Caco-2 (cell line): Measurements from ENCODE around the gene INS. TPM values are rescaled to one million over a fixed set of nuclear protein-coding genes. Genes with fewer than 3 reads are reported as not detected.

Source experiments
- BruUV-seq: library from RNA; stranded (reverse); fragments of 400-500 nt; replicated peaks from 2 replicates; lab custom pipeline; 2021; lab: Mats Ljungman, UMichigan
- CTCF ChIA-PET: fragments of 300-600 bp; sonication (Branson Sonifier 250); formaldehyde crosslinking; loops from one replicate; lab custom pipeline; 2022; ENCODE audit warnings: antibody characterized with exemption; lab: Charles Lee
- POLR2A ChIA-PET: fragments of 300-600 bp; sonication (Branson Sonifier 250); formaldehyde crosslinking; loops from one replicate; lab custom pipeline; 2022; ENCODE audit warnings: antibody characterized with exemption; lab: Charles Lee
- DNase-seq, 2 experiments: peaks; one replicate each; pipeline versions ENCODE4 v3.0.0 to v3.0.0-alpha.2; 2020 to 2022
- H3K27me3 ChIP-seq: replicated peaks from 2 replicates; pipeline ENCODE4 v1.6.0; 2011; ENCODE audit warnings: low read length; ENCODE audit not compliant: control insufficient read depth, insufficient read depth
- H3K36me3 ChIP-seq: 2 replicates; pipeline ENCODE4 v1.5.1; 2011; ENCODE audit warnings: low read length; ENCODE audit not compliant: control insufficient read depth, insufficient read depth
- H3K4me1 ChIP-seq: fragments of 250-450 bp; sonication (Bioruptor Pico); 2 replicates; pipeline ENCODE4 v1.5.1; 2020; ENCODE audit warnings: mild to moderate bottlenecking
- H3K4me3 ChIP-seq: 2 replicates; pipeline ENCODE4 v1.5.1; 2011; ENCODE audit warnings: low read depth, mild to moderate bottlenecking, control low read depth, low read length
- H3K9me3 ChIP-seq: fragments of 250-450 bp; sonication (Bioruptor Pico); 2 replicates; pipeline ENCODE4 v1.5.1; 2020; ENCODE audit warnings: mild to moderate bottlenecking, moderate library complexity
- H3K27ac Mint-ChIP-seq: one replicate; pipeline ENCODE4 v1.8.0; 2022; ENCODE audit warnings: mixed read lengths; ENCODE audit not compliant: unreplicated experiment
- H3K27me3 Mint-ChIP-seq: one replicate; pipeline ENCODE4 v1.8.0; 2022; ENCODE audit warnings: mixed read lengths; ENCODE audit not compliant: insufficient read depth, unreplicated experiment
- H3K36me3 Mint-ChIP-seq: one replicate; pipeline ENCODE4 v1.8.0; 2022; ENCODE audit warnings: mild to moderate bottlenecking, mixed read lengths; ENCODE audit not compliant: insufficient read depth, unreplicated experiment
- H3K4me1 Mint-ChIP-seq: one replicate; pipeline ENCODE4 v1.8.0; 2022; ENCODE audit warnings: low read depth, mixed read lengths; ENCODE audit not compliant: unreplicated experiment
- H3K4me3 Mint-ChIP-seq: one replicate; pipeline ENCODE4 v1.8.0; 2022; ENCODE audit warnings: mild to moderate bottlenecking, moderate library complexity, mixed read lengths; ENCODE audit not compliant: unreplicated experiment
- H3K9me3 Mint-ChIP-seq: one replicate; pipeline ENCODE4 v1.8.0; 2022; ENCODE audit warnings: mixed read lengths; ENCODE audit not compliant: unreplicated experiment
- CTCF ChIP-seq, 2 experiments: fragments of 200-600 bp in 1 of 2; IDR thresholded peaks; 1 replicate in 1 of 2; 2 replicates in 1 of 2; pipeline versions ENCODE4 v1.5.1 to v1.8.0; 2011 to 2022; ENCODE audit warnings: antibody characterized with exemption in 1 of 2, control low read depth in 1 of 2, inconsistent platforms in 1 of 2, low read depth in 1 of 2, low read length in 1 of 2, mild to moderate bottlenecking in 1 of 2, moderate library complexity in 1 of 2; ENCODE audit not compliant: insufficient read depth in 1 of 2, severe bottlenecking in 1 of 2, unreplicated experiment in 1 of 2
- intact Hi-C: fragments of 100-400 bp; cut with micrococcal nuclease; formaldehyde crosslinking; loops from one replicate; pipeline ENCODE4 v1.10.0; 2022; ENCODE audit not compliant: unreplicated experiment
- total RNA-seq: library from RNA; stranded (reverse); gene quantifications from 2 replicates; pipeline ENCODE4 v1.2.3, GENCODE V29; 2022

The INS gene
- total RNA-seq, 1 experiment from 2014 or later, result not detected

DNA sequence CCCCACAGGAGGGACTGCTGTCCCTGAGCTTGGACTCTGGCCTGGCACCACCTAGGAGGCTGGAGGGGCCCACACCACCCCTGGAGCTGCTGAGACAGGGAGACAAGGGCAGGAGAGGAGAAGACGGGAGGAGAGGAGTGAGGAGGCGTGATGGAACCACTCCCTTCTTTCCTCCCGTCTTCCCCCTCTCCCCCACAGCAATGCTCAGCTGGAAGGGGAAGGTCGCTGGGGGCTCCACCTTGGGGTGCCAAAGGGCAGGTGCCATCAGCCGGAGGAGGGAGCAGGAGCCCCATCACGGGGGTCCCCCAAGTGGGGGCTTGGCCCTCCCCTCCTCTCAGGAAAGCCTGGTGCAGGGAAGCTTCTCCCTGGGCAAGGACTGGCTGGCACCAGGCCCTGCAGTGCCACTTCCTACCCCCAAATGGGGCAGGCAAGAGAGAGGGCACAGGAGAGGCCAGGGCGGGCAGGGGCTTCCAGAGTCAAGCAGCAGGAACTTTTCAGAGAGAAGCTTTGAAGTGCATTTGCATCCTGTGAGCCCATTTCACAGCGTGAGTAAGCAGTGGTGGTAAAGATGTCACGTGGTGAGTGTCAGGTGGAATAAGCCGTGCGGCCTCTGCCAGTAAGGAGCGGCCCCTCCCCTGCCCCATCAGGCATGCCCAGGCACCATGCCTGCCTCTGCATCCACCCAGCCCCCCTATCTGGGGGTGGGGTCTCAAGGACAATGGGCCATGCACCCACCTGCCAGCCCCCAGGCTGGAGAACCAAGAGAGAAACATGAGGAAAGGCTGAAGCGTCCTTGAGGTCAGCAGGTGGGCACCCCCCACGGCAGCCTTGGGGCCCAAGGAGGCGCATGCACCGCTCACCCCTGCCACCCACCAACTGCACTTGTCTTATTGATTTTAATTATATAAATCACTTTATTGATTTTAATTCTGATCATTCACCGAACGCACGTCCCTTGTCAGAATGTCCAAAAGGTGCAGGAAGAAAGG lies 26.7 kb downstream of the INS start:
- H3K27ac Mint-ChIP-seq, result peak overlapping the region; percentile 71
- peaks cover 90% of the 10 kb centered on the region for H3K36me3 Mint-ChIP-seq
- CTCF ChIA-PET, result interaction anchor here (0.5 to 1.4 kb wide), 3 partner anchors 9 to 17 kb away, joined by 3 to 7 read pairs (median 4); no protein-coding TSS in a partner anchor
- peaks cover 4% of the 10 kb centered on the region for H3K27me3 Mint-ChIP-seq
- DNase-seq, result peak in 1 of 2 experiments; percentile 40
- H3K9me3 Mint-ChIP-seq, result no peaks in the 10 kb centered on the region
- Histone ChIP-seq H3K4me1 (peaks cover 14% of the 10 kb centered on the region; the same call in 1 of the 2 replicates), H3K27me3 (no peaks in the 10 kb centered on the region), H3K9me3 (no peaks in the 10 kb centered on the region), H3K4me3 (no peak overlapping the region), H3K36me3 (peaks cover 9% of the 10 kb centered on the region)
- H3K4me3 Mint-ChIP-seq, result no peak overlapping the region
- no TSS peak for BruUV-seq
- no peak for TF ChIP-seq CTCF (IDR thresholded peaks at IDR 0.05; ENCODE audit: insufficient read depth in 1 of 2, low read depth in 1 of 2, low read length in 1 of 2, severe bottlenecking in 1 of 2, unreplicated experiment in 1 of 2)
- peaks cover 26% of the 10 kb centered on the region for H3K4me1 Mint-ChIP-seq
- POLR2A ChIA-PET, result interaction anchor here (0.5 kb wide), 1 partner anchor 490 kb away, joined by 4 read pairs; no protein-coding TSS in a partner anchor
- intact Hi-C loops, result no loop called here

GRCh38 chr11:2133241-2134021 lies 27.6 kb downstream of the INS start:
- no peak overlapping the region for H3K4me3 ChIP-seq
- H3K36me3 ChIP-seq, result peaks cover 9% of the 10 kb centered on the region
- TF ChIP-seq CTCF (IDR thresholded peaks at IDR 0.05; ENCODE audit: insufficient read depth in 1 of 2, low read depth in 1 of 2, low read length in 1 of 2, severe bottlenecking in 1 of 2, unreplicated experiment in 1 of 2), result no peak
- peak; percentile 5 to 45 for DNase-seq
- Mint-ChIP-seq H3K9me3 (no peaks in the 10 kb centered on the region), H3K4me1 (peaks cover 26% of the 10 kb centered on the region), H3K27ac (peak overlapping the region; percentile 71), H3K36me3 (peaks cover 98% of the 10 kb centered on the region), H3K27me3 (peaks cover 2% of the 10 kb centered on the region), H3K4me3 (no peak overlapping the region)
- CTCF ChIA-PET, result interaction anchor here (1.4 kb wide), 1 partner anchor 18 kb away, joined by 4 read pairs; no protein-coding TSS in a partner anchor
- POLR2A ChIA-PET, result interaction anchor here (0.5 kb wide), 1 partner anchor 489 kb away, joined by 4 read pairs; no protein-coding TSS in a partner anchor
- peaks cover 14% of the 10 kb centered on the region; the same call in 1 of the 2 replicates for H3K4me1 ChIP-seq
- H3K27me3 ChIP-seq, result no peaks in the 10 kb centered on the region
- no TSS peak for BruUV-seq
- intact Hi-C loops, result no loop called here
- no peaks in the 10 kb centered on the region for H3K9me3 ChIP-seq

- intact Hi-C loops, result no loop called here
- TF ChIP-seq CTCF (IDR thresholded peaks at IDR 0.05; ENCODE audit: insufficient read depth in 1 of 2, low read depth in 1 of 2, low read length in 1 of 2, severe bottlenecking in 1 of 2, unreplicated experiment in 1 of 2), result no peak
- H3K36me3 ChIP-seq, result peaks cover 9% of the 10 kb centered on the region
- peak overlapping the region; percentile 83 for H3K27ac Mint-ChIP-seq
- peaks cover 14% of the 10 kb centered on the region; the same call in 1 of the 2 replicates for H3K4me1 ChIP-seq
- no peaks in the 10 kb centered on the region for H3K27me3 Mint-ChIP-seq
- no peaks in the 10 kb centered on the region for H3K9me3 Mint-ChIP-seq
- no peaks in the 10 kb centered on the region for H3K9me3 ChIP-seq
- no peaks in the 10 kb centered on the region for H3K27me3 ChIP-seq
- no peak overlapping the region for H3K4me3 ChIP-seq
- BruUV-seq, result no TSS peak
- CTCF ChIA-PET, result interaction anchor here (1.4 kb wide), 1 partner anchor 18 kb away, joined by 4 read pairs; no protein-coding TSS in a partner anchor
- H3K4me1 Mint-ChIP-seq, result peaks cover 26% of the 10 kb centered on the region
- H3K4me3 Mint-ChIP-seq, result no peak overlapping the region
- POLR2A ChIA-PET, result no interaction called here
- H3K36me3 Mint-ChIP-seq, result peaks cover 99% of the 10 kb centered on the region
- peak in 1 of 2 experiments; percentile 43 for DNase-seq
Observed at GRCh38 chr11:2132874-2133240, 28.2 kb downstream of the INS start.
